ENCODE data around the gene EIF4E1B. TPM values are rescaled to one million over a fixed set of nuclear protein-coding genes. Genes with fewer than 3 reads are reported as not detected.

Gene EIF4E1B
- total RNA-seq, 1 donor from 2014 or later = not detected

- intact Hi-C loops (cut with DNase I) = loop anchor here (2.0 to 10.0 kb wide), 2 partner anchors 176 to 300 kb away; no protein-coding TSS in a partner anchor
These were observed 28.5 kb downstream of the EIF4E1B start for GRCh38 chr5:176658817-176659511.

GRCh38 chr5:176659512-176659839 is 29.0 kb downstream of the EIF4E1B start:
- no peak for DNase-seq (ENCODE audit: low spot score)
- intact Hi-C loops (cut with DNase I) = loop anchor here (2.0 to 10.0 kb wide), 2 partner anchors 175 to 299 kb away; no protein-coding TSS in a partner anchor

More at GRCh38 chr5:176658817-176659511, 28.5 kb downstream of the EIF4E1B start:
- no peak for DNase-seq (ENCODE audit: low spot score)

GRCh38 chr5:176659860-176660461 is 29.5 kb downstream of the EIF4E1B start:
- DNase-seq (ENCODE audit: low spot score) = no peak
- intact Hi-C loops (cut with DNase I) = loop anchor here (2.0 to 10.0 kb wide), 3 partner anchors 175 to 452 kb away; no protein-coding TSS in a partner anchor

- no peak for DNase-seq (ENCODE audit: low spot score)
- intact Hi-C loops (cut with DNase I) = loop anchor here (5.0 kb wide), 1 partner anchor 452 kb away; no protein-coding TSS in a partner anchor
These were observed 30.0 kb downstream of the EIF4E1B start for GRCh38 chr5:176660530-176660859.

GRCh38 chr5:176660860-176661641 is 30.6 kb downstream of the EIF4E1B start:
- intact Hi-C loops (cut with DNase I) = loop anchor here (5.0 kb wide), 1 partner anchor 451 kb away; no protein-coding TSS in a partner anchor
- DNase-seq (ENCODE audit: low spot score) = peak; percentile 89

GRCh38 chr5:176661676-176662075 is 31.2 kb downstream of the EIF4E1B start:
- intact Hi-C loops (cut with DNase I) = loop anchor here (5.0 kb wide), 1 partner anchor 451 kb away; no protein-coding TSS in a partner anchor
- DNase-seq (ENCODE audit: low spot score) = no peak

- intact Hi-C loops (cut with DNase I) = loop anchor here (5.0 kb wide), 1 partner anchor 450 kb away; no protein-coding TSS in a partner anchor
- no peak for DNase-seq (ENCODE audit: low spot score)
These were observed 32.2 kb downstream of the EIF4E1B start for GRCh38 chr5:176662371-176663333.

GRCh38 chr5:176663566-176663965 is 33.1 kb downstream of the EIF4E1B start:
- no peak for DNase-seq (ENCODE audit: low spot score)
- intact Hi-C loops (cut with DNase I) = loop anchor here (5.0 kb wide), 1 partner anchor 449 kb away; no protein-coding TSS in a partner anchor

GRCh38 chr5:176664479-176664878 is 34.0 kb downstream of the EIF4E1B start:
- intact Hi-C loops (cut with DNase I) = loop anchor here (5.0 kb wide), 1 partner anchor 448 kb away; no protein-coding TSS in a partner anchor
- DNase-seq (ENCODE audit: low spot score) = no peak

GRCh38 chr5:176664886-176665285 is 34.4 kb downstream of the EIF4E1B start:
- intact Hi-C loops (cut with DNase I) = loop anchor here (5.0 kb wide), 1 partner anchor 447 kb away; no protein-coding TSS in a partner anchor
- no peak for DNase-seq (ENCODE audit: low spot score)

- DNase-seq (ENCODE audit: low spot score) = no peak
- intact Hi-C loops (cut with DNase I) = no loop called here
These were observed 35.0 kb downstream of the EIF4E1B start for GRCh38 chr5:176665517-176665916.

GRCh38 chr5:176667637-176668036 is 37.2 kb downstream of the EIF4E1B start:
- intact Hi-C loops (cut with DNase I) = no loop called here
- no peak for DNase-seq (ENCODE audit: low spot score)

GRCh38 chr5:176670449-176670848 is 40.0 kb downstream of the EIF4E1B start:
- no peak for DNase-seq (ENCODE audit: low spot score)
- intact Hi-C loops (cut with DNase I) = no loop called here

GRCh38 chr5:176671399-176671798 is 40.9 kb downstream of the EIF4E1B start:
- intact Hi-C loops (cut with DNase I) = no loop called here
- DNase-seq (ENCODE audit: low spot score) = no peak

GRCh38 chr5:176671890-176672747 is 41.6 kb downstream of the EIF4E1B start:
- no peak for DNase-seq (ENCODE audit: low spot score)
- intact Hi-C loops (cut with DNase I) = no loop called here

- DNase-seq (ENCODE audit: low spot score) = no peak
- intact Hi-C loops (cut with DNase I) = no loop called here
These were observed 43.4 kb downstream of the EIF4E1B start for GRCh38 chr5:176673651-176674583.

- DNase-seq (ENCODE audit: low spot score) = no peak
- intact Hi-C loops (cut with DNase I) = no loop called here
These were observed 44.3 kb downstream of the EIF4E1B start for GRCh38 chr5:176674799-176675198.
